Naive B cell (primary cell): ENCODE results near the gene FRMD4A. TPM values are rescaled to one million over a fixed set of nuclear protein-coding genes. Genes with fewer than 3 reads are reported as not detected.

Experiments
- ATAC-seq, 2 donors: fragments of 150-1000 bp; cut with Tn5 transposase; 2 replicates each; pipeline ENCODE4 v1.10.0; 2021; ENCODE audit warnings: low read depth in 2 of 2, mild to moderate bottlenecking in 2 of 2, moderate library complexity in 2 of 2
- DNase-seq: peaks from one replicate; pipeline ENCODE4 v3.0.0; 2022
- H3K27ac Mint-ChIP-seq, 6 donors: one replicate each; pipeline ENCODE4 v1.8.0; 2020 to 2022; ENCODE audit warnings: mild to moderate bottlenecking in 6 of 6, mixed read lengths in 6 of 6, moderate library complexity in 5 of 6, inconsistent platforms in 2 of 6
- H3K27me3 Mint-ChIP-seq, 3 donors: one replicate each; pipeline ENCODE4 v1.8.0; 2021 to 2022; ENCODE audit warnings: mixed read lengths in 3 of 3, mild to moderate bottlenecking in 1 of 3
- H3K36me3 Mint-ChIP-seq, 2 donors: one replicate each; pipeline ENCODE4 v1.8.0; 2020 to 2022; ENCODE audit warnings: mixed read lengths in 2 of 2, inconsistent platforms in 1 of 2, mild to moderate bottlenecking in 1 of 2
- H3K4me1 Mint-ChIP-seq, 3 donors: one replicate each; pipeline ENCODE4 v1.8.0; 2020 to 2022; ENCODE audit warnings: mixed read lengths in 3 of 3, inconsistent platforms in 1 of 3, mild to moderate bottlenecking in 1 of 3, moderate library complexity in 1 of 3
- H3K4me3 Mint-ChIP-seq, 8 donors: one replicate each; pipeline ENCODE4 v1.8.0; 2020 to 2022; ENCODE audit warnings: mild to moderate bottlenecking in 8 of 8, mixed read lengths in 8 of 8, moderate library complexity in 8 of 8, inconsistent platforms in 2 of 8
- H3K9me3 Mint-ChIP-seq, 7 donors: one replicate each; pipeline ENCODE4 v1.8.0; 2020 to 2022; ENCODE audit warnings: mixed read lengths in 7 of 7, mild to moderate bottlenecking in 5 of 7, inconsistent platforms in 2 of 7, moderate library complexity in 1 of 7
- polyA plus RNA-seq, 6 donors: library from polyadenylated mRNA; unstranded; fragments of 300-500 nt; fragmentation: Illumina TruSeq; gene quantifications; one replicate each; pipeline ENCODE4 v1.2.3, GENCODE V29; 2021; ENCODE audit warnings: low read depth in 6 of 6

The FRMD4A gene
- polyA plus RNA-seq, 6 donors from 2014 or later, result 0.09 to 0.20 (median 0.10) TPM; not detected in 3

- Mint-ChIP-seq H3K4me1 (no peaks in the 10 kb centered on the region), H3K27me3 (peaks cover 28 to 43% (median 42%) of the 10 kb centered on the region in 3 donors), H3K36me3 (no peaks in the 10 kb centered on the region), H3K4me3 (no peak overlapping the region), H3K9me3 (no peaks in the 10 kb centered on the region), H3K27ac (no peak overlapping the region)
- ATAC-seq, result no peak
- DNase-seq, result no peak
Observed at GRCh38 chr10:14360961-14361360, 30.2 kb upstream of the FRMD4A start.

GRCh38 chr10:14360515-14360914, 29.8 kb upstream of the FRMD4A start:
- no peaks in the 10 kb centered on the region for H3K9me3 Mint-ChIP-seq
- no peak for ATAC-seq
- no peak overlapping the region for H3K27ac Mint-ChIP-seq
- DNase-seq, result no peak
- no peaks in the 10 kb centered on the region for H3K36me3 Mint-ChIP-seq
- H3K4me3 Mint-ChIP-seq, result no peak overlapping the region
- no peaks in the 10 kb centered on the region for H3K4me1 Mint-ChIP-seq
- peaks cover 28 to 46% (median 43%) of the 10 kb centered on the region in 3 donors for H3K27me3 Mint-ChIP-seq

GRCh38 chr10:14358886-14359573, 28.3 kb upstream of the FRMD4A start:
- H3K27ac Mint-ChIP-seq, result no peak overlapping the region
- H3K4me1 Mint-ChIP-seq, result no peaks in the 10 kb centered on the region
- H3K36me3 Mint-ChIP-seq, result no peaks in the 10 kb centered on the region
- no peak overlapping the region for H3K4me3 Mint-ChIP-seq
- H3K27me3 Mint-ChIP-seq, result peaks cover 22 to 44% (median 42%) of the 10 kb centered on the region in 3 donors
- H3K9me3 Mint-ChIP-seq, result no peaks in the 10 kb centered on the region
- no peak for ATAC-seq
- no peak for DNase-seq

GRCh38 chr10:14356921-14357320, 26.2 kb upstream of the FRMD4A start:
- peaks cover 15 to 30% (median 25%) of the 10 kb centered on the region in 3 donors for H3K27me3 Mint-ChIP-seq
- no peak overlapping the region for H3K27ac Mint-ChIP-seq
- no peaks in the 10 kb centered on the region for H3K36me3 Mint-ChIP-seq
- no peaks in the 10 kb centered on the region for H3K9me3 Mint-ChIP-seq
- no peak for ATAC-seq
- no peak overlapping the region for H3K4me3 Mint-ChIP-seq
- no peak for DNase-seq
- no peaks in the 10 kb centered on the region for H3K4me1 Mint-ChIP-seq

- H3K27me3 Mint-ChIP-seq, result peaks cover 6 to 20% (median 19%) of the 10 kb centered on the region in 3 donors
- H3K4me1 Mint-ChIP-seq, result no peaks in the 10 kb centered on the region
- no peak overlapping the region for H3K27ac Mint-ChIP-seq
- DNase-seq, result no peak
- no peaks in the 10 kb centered on the region for H3K36me3 Mint-ChIP-seq
- no peak for ATAC-seq
- H3K4me3 Mint-ChIP-seq, result no peak overlapping the region
- no peaks in the 10 kb centered on the region for H3K9me3 Mint-ChIP-seq
Observed at GRCh38 chr10:14355750-14356149, 25.0 kb upstream of the FRMD4A start.

- Mint-ChIP-seq H3K27ac (no peak overlapping the region), H3K4me3 (no peak overlapping the region), H3K9me3 (no peaks in the 10 kb centered on the region), H3K4me1 (no peaks in the 10 kb centered on the region), H3K27me3 (peaks cover 13 to 29% (median 25%) of the 10 kb centered on the region in 3 donors), H3K36me3 (no peaks in the 10 kb centered on the region)
- no peak for DNase-seq
- no peak for ATAC-seq
Observed at GRCh38 chr10:14353291-14353913, 22.7 kb upstream of the FRMD4A start.

GRCh38 chr10:14350006-14350405, 19.3 kb upstream of the FRMD4A start:
- Mint-ChIP-seq H3K4me1 (no peaks in the 10 kb centered on the region), H3K9me3 (no peaks in the 10 kb centered on the region), H3K4me3 (no peak overlapping the region), H3K27ac (no peak overlapping the region), H3K36me3 (no peaks in the 10 kb centered on the region), H3K27me3 (peaks cover 17 to 28% (median 26%) of the 10 kb centered on the region in 3 donors)
- DNase-seq, result no peak
- ATAC-seq, result no peak

- ATAC-seq (no peak), DNase-seq (no peak)
- no peak overlapping the region for H3K4me3 Mint-ChIP-seq
- H3K27ac Mint-ChIP-seq, result no peak overlapping the region
- H3K27me3 Mint-ChIP-seq, result peaks cover 15 to 28% (median 28%) of the 10 kb centered on the region in 3 donors
- H3K9me3 Mint-ChIP-seq, result no peaks in the 10 kb centered on the region
- no peaks in the 10 kb centered on the region for H3K4me1 Mint-ChIP-seq
- H3K36me3 Mint-ChIP-seq, result no peaks in the 10 kb centered on the region
Observed at GRCh38 chr10:14349081-14349480, 18.4 kb upstream of the FRMD4A start.

- DNase-seq (no peak), ATAC-seq (no peak)
- no peak overlapping the region for H3K4me3 Mint-ChIP-seq
- no peaks in the 10 kb centered on the region for H3K36me3 Mint-ChIP-seq
- no peaks in the 10 kb centered on the region for H3K9me3 Mint-ChIP-seq
- peaks cover 32 to 50% (median 37%) of the 10 kb centered on the region in 3 donors for H3K27me3 Mint-ChIP-seq
- no peak overlapping the region for H3K27ac Mint-ChIP-seq
- no peaks in the 10 kb centered on the region for H3K4me1 Mint-ChIP-seq
Observed at GRCh38 chr10:14345262-14345661, 14.5 kb upstream of the FRMD4A start.

GRCh38 chr10:14340051-14340744, 9.5 kb upstream of the FRMD4A start:
- no peaks in the 10 kb centered on the region for H3K36me3 Mint-ChIP-seq

GRCh38 chr10:14336736-14337135, 6.0 kb upstream of the FRMD4A start:
- Mint-ChIP-seq H3K27ac (no peak overlapping the region), H3K36me3 (no peaks in the 10 kb centered on the region), H3K9me3 (no peaks in the 10 kb centered on the region), H3K27me3 (peaks cover 18 to 38% (median 25%) of the 10 kb centered on the region in 3 donors), H3K4me3 (no peak overlapping the region), H3K4me1 (no peaks in the 10 kb centered on the region)
- ATAC-seq, result no peak
- no peak for DNase-seq

More at GRCh38 chr10:14340051-14340744, 9.5 kb upstream of the FRMD4A start:
- Mint-ChIP-seq H3K27ac (no peak overlapping the region), H3K4me3 (no peak overlapping the region), H3K9me3 (no peaks in the 10 kb centered on the region), H3K4me1 (no peaks in the 10 kb centered on the region), H3K27me3 (peaks cover 19 to 35% (median 32%) of the 10 kb centered on the region in 3 donors)
- no peak for ATAC-seq
- no peak for DNase-seq

GRCh38 chr10:14334771-14335170, 4.0 kb upstream of the FRMD4A start:
- no peak for ATAC-seq
- no peaks in the 10 kb centered on the region for H3K9me3 Mint-ChIP-seq
- H3K36me3 Mint-ChIP-seq, result no peaks in the 10 kb centered on the region
- H3K27ac Mint-ChIP-seq, result no peak overlapping the region
- H3K4me1 Mint-ChIP-seq, result no peaks in the 10 kb centered on the region
- H3K4me3 Mint-ChIP-seq, result no peak overlapping the region
- peaks cover 14 to 37% (median 32%) of the 10 kb centered on the region in 3 donors for H3K27me3 Mint-ChIP-seq
- no peak for DNase-seq

- H3K36me3 Mint-ChIP-seq, result no peaks in the 10 kb centered on the region
- H3K4me3 Mint-ChIP-seq, result no peak overlapping the region
- H3K9me3 Mint-ChIP-seq, result no peaks in the 10 kb centered on the region
- no peaks in the 10 kb centered on the region for H3K4me1 Mint-ChIP-seq
- peaks cover 11 to 44% (median 43%) of the 10 kb centered on the region in 3 donors for H3K27me3 Mint-ChIP-seq
- no peak for DNase-seq
- no peak overlapping the region for H3K27ac Mint-ChIP-seq
- ATAC-seq, result no peak
Observed at GRCh38 chr10:14333606-14334005, 2.9 kb upstream of the FRMD4A start.

- H3K27ac Mint-ChIP-seq, result no peak overlapping the region
- no peaks in the 10 kb centered on the region for H3K4me1 Mint-ChIP-seq
- DNase-seq (no peak), ATAC-seq (no peak)
- peaks cover 13 to 51% (median 43%) of the 10 kb centered on the region in 3 donors for H3K27me3 Mint-ChIP-seq
- no peaks in the 10 kb centered on the region for H3K36me3 Mint-ChIP-seq
- no peaks in the 10 kb centered on the region for H3K9me3 Mint-ChIP-seq
- no peak overlapping the region for H3K4me3 Mint-ChIP-seq
Observed at GRCh38 chr10:14332903-14333302, 2.2 kb upstream of the FRMD4A start.
